PC-3 (cell line): Measurements from ENCODE around the gene SSBP2. TPM values are rescaled to one million over a fixed set of nuclear protein-coding genes. Genes with fewer than 3 reads are reported as not detected.

Source experiments
- ATAC-seq: fragments of 200-7000 bp; cut with Tn5 transposase; 2 replicates; pipeline ENCODE4 v1.9.1; 2020; ENCODE audit warnings: mild to moderate bottlenecking, moderate library complexity
- BruUV-seq: library from RNA; stranded (reverse); fragments of 400-500 nt; replicated peaks from 2 replicates; lab custom pipeline; 2021; lab: Mats Ljungman, UMichigan
- CTCF ChIA-PET: fragments of 300-600 bp; sonication (Branson Sonifier 250); formaldehyde crosslinking; loops from one replicate; lab custom pipeline; 2022; ENCODE audit warnings: antibody characterized with exemption; lab: Charles Lee
- POLR2A ChIA-PET: fragments of 300-600 bp; sonication (Branson Sonifier 250); formaldehyde crosslinking; loops from one replicate; lab custom pipeline; 2022; ENCODE audit warnings: antibody characterized with exemption; ENCODE audit not compliant: unreplicated experiment; lab: Charles Lee
- DNase-seq: peaks from one replicate; pipeline ENCODE4 v3.0.0-alpha.2; 2015
- H2AFZ ChIP-seq: fragments of 300-600 bp; sonication (generic); 2 replicates; pipeline ENCODE4 v1.6.0; 2016; ENCODE audit warnings: antibody characterized with exemption, low read length
- H3F3A ChIP-seq: fragments of 300-600 bp; sonication (generic); one replicate; pipeline ENCODE4 v1.6.0; 2017; ENCODE audit warnings: antibody characterized with exemption, low read length, control low read depth, mild to moderate bottlenecking; ENCODE audit not compliant: unreplicated experiment
- H3K27ac ChIP-seq: fragments of 300-600 bp; sonication (generic); 2 replicates; pipeline ENCODE4 v1.5.1; 2016; ENCODE audit warnings: mild to moderate bottlenecking, low read length
- H3K27me3 ChIP-seq: fragments of 300-600 bp; sonication (generic); 2 replicates; pipeline ENCODE4 v1.6.1; 2016; ENCODE audit warnings: low read length, mixed read lengths
- H3K36me3 ChIP-seq: fragments of 300-600 bp; sonication (generic); 2 replicates; pipeline ENCODE4 v1.6.1; 2016; ENCODE audit warnings: low read depth, mixed run types, low read length, mixed read lengths
- H3K4me1 ChIP-seq: fragments of 300-600 bp; sonication (generic); 2 replicates; pipeline ENCODE4 v1.5.1; 2016; ENCODE audit warnings: low read length; ENCODE audit not compliant: insufficient read depth
- H3K4me2 ChIP-seq: fragments of 300-600 bp; sonication (generic); 2 replicates; pipeline ENCODE4 v1.6.0; 2016; ENCODE audit warnings: low read length
- H3K4me3 ChIP-seq: fragments of 300-600 bp; sonication (generic); 2 replicates; pipeline ENCODE4 v1.5.1; 2016; ENCODE audit warnings: mild to moderate bottlenecking, low read length, mixed read lengths
- H3K79me2 ChIP-seq: fragments of 300-600 bp; sonication (generic); 2 replicates; pipeline ENCODE4 v1.6.1; 2017; ENCODE audit warnings: low read length, mixed read lengths
- H3K9ac ChIP-seq: fragments of 300-600 bp; sonication (generic); 2 replicates; pipeline ENCODE4 v1.6.0; 2016; ENCODE audit warnings: mild to moderate bottlenecking, low read length
- H3K9me2 ChIP-seq: fragments of 300-600 bp; sonication (generic); replicated peaks from 2 replicates; pipeline ENCODE4 v1.6.1; 2016; ENCODE audit warnings: mixed run types, low read length, mixed read lengths
- H3K9me3 ChIP-seq: fragments of 300-600 bp; sonication (generic); 2 replicates; pipeline ENCODE4 v1.6.1; 2016; ENCODE audit warnings: low read length, mixed read lengths
- H4K20me1 ChIP-seq: fragments of 300-600 bp; sonication (generic); 2 replicates; pipeline ENCODE4 v1.6.1; 2016; ENCODE audit warnings: low read length, mixed read lengths
- CTCF ChIP-seq: fragments of 300-600 bp; sonication (generic); conservative IDR thresholded peaks from 2 replicates; pipeline ENCODE4 v1.5.1; 2017; ENCODE audit warnings: antibody characterized with exemption, low read depth, mild to moderate bottlenecking, low read length
- EZH2 ChIP-seq: fragments of 300-600 bp; sonication (generic); IDR thresholded peaks from one replicate; pipeline ENCODE4 v1.6.1; 2017; ENCODE audit warnings: antibody characterized with exemption, mild to moderate bottlenecking, low read length; ENCODE audit not compliant: unreplicated experiment
- EZH2phosphoT487 ChIP-seq: fragments of 300-600 bp; sonication (generic); IDR thresholded peaks from 2 replicates; pipeline ENCODE4 v1.6.1; 2018; ENCODE audit warnings: mild to moderate bottlenecking, antibody characterized with exemption, low read length, borderline replicate concordance
- intact Hi-C: fragments of 100-400 bp; cut with micrococcal nuclease; formaldehyde crosslinking; loops from 2 replicates; pipeline ENCODE4 v1.9.0; 2023
- total RNA-seq: library from RNA; depleted of rRNA; stranded (reverse); fragments of >200 nt; gene quantifications from 2 replicates; pipeline ENCODE4 v1.2.3, GENCODE V29; 2014

Gene SSBP2
- total RNA-seq, 1 experiment from 2014 or later: 5.8 TPM

GRCh38 chr5:81626524-81626923 is 124.4 kb downstream of the SSBP2 start:
- no peak for TF ChIP-seq EZH2
- TF ChIP-seq EZH2phosphoT487: no peak
- TF ChIP-seq CTCF: no peak
- Histone ChIP-seq H3K27me3 (no peaks in the 10 kb centered on the region), H2AFZ (0 out of 2 replicates have a peak overlapping the region, but pooled peaks have one; percentile 7), H3K4me2 (peak overlapping the region; percentile 52), H3K4me3 (no peak overlapping the region), H3F3A (no peaks in the 10 kb centered on the region), H3K36me3 (no peaks in the 10 kb centered on the region), H3K79me2 (no peaks in the 10 kb centered on the region), H4K20me1 (no peaks in the 10 kb centered on the region), H3K9ac (no peak overlapping the region), H3K9me2 (no peaks in the 10 kb centered on the region), H3K27ac (peak overlapping the region; percentile 56), H3K4me1 (peaks cover 25% of the 10 kb centered on the region), H3K9me3 (no peaks in the 10 kb centered on the region)
- DNase-seq: peak; percentile 81
- ATAC-seq: peak; percentile 98
- intact Hi-C loops: no loop called here
- BruUV-seq: no TSS peak
- CTCF ChIA-PET: no interaction called here
- POLR2A ChIA-PET: no interaction called here

- H3K9me2 ChIP-seq: no peaks in the 10 kb centered on the region
- POLR2A ChIA-PET: no interaction called here
- no peak overlapping the region for H3K4me3 ChIP-seq
- CTCF ChIA-PET: no interaction called here
- no peak overlapping the region for H3K9ac ChIP-seq
- DNase-seq (no peak), ATAC-seq (no peak)
- H3K4me2 ChIP-seq: no peak overlapping the region
- no peaks in the 10 kb centered on the region for H3K36me3 ChIP-seq
- H3F3A ChIP-seq: no peaks in the 10 kb centered on the region
- no peaks in the 10 kb centered on the region for H3K9me3 ChIP-seq
- no TSS peak for BruUV-seq
- intact Hi-C loops: no loop called here
- H3K27ac ChIP-seq: no peak overlapping the region
- H4K20me1 ChIP-seq: no peaks in the 10 kb centered on the region
- no peaks in the 10 kb centered on the region for H3K27me3 ChIP-seq
- no peak overlapping the region for H2AFZ ChIP-seq
- no peaks in the 10 kb centered on the region for H3K79me2 ChIP-seq
- no peak for TF ChIP-seq EZH2
- TF ChIP-seq CTCF: no peak
- no peak for TF ChIP-seq EZH2phosphoT487
- peaks cover 5% of the 10 kb centered on the region; the same call in 1 of the 2 replicates for H3K4me1 ChIP-seq
These were observed 141.0 kb downstream of the SSBP2 start for GRCh38 chr5:81609810-81610375.

GRCh38 chr5:81608976-81609375 is 141.9 kb downstream of the SSBP2 start:
- no peaks in the 10 kb centered on the region for H3K36me3 ChIP-seq
- no peaks in the 10 kb centered on the region for H3K9me2 ChIP-seq
- H3K4me3 ChIP-seq: no peak overlapping the region
- no peak overlapping the region for H3K4me2 ChIP-seq
- BruUV-seq: no TSS peak
- TF ChIP-seq EZH2 (no peak), EZH2phosphoT487 (no peak), CTCF (no peak)
- no peaks in the 10 kb centered on the region for H3K4me1 ChIP-seq
- intact Hi-C loops: no loop called here
- no peak overlapping the region for H3K9ac ChIP-seq
- H4K20me1 ChIP-seq: no peaks in the 10 kb centered on the region
- no peak for ATAC-seq
- H2AFZ ChIP-seq: no peak overlapping the region
- no peak overlapping the region for H3K27ac ChIP-seq
- no peaks in the 10 kb centered on the region for H3K9me3 ChIP-seq
- no peaks in the 10 kb centered on the region for H3K79me2 ChIP-seq
- no peaks in the 10 kb centered on the region for H3F3A ChIP-seq
- no peaks in the 10 kb centered on the region for H3K27me3 ChIP-seq
- POLR2A ChIA-PET: no interaction called here
- no peak for DNase-seq
- CTCF ChIA-PET: no interaction called here
